Hepatocyte (in vitro differentiated cells): Measurements from ENCODE around the gene ZNF454.

Experiments used
- EZH2 ChIP-seq: fragments of 200-600 bp; sonication (generic); IDR thresholded peaks from 2 replicates; pipeline ENCODE4 v1.6.1; 2016; ENCODE audit warnings: antibody characterized with exemption, mild to moderate bottlenecking, borderline replicate concordance
- EZH2phosphoT487 ChIP-seq: fragments of 200-600 bp; sonication (generic); IDR thresholded peaks from one replicate; pipeline ENCODE4 v1.6.1; 2018; ENCODE audit warnings: antibody characterized with exemption, mild to moderate bottlenecking, low read depth, moderate library complexity; ENCODE audit not compliant: unreplicated experiment, severe bottlenecking
- TF ChIP-seq, protein P1 (sequence below): fragments of 200-600 bp; sonication (generic); IDR thresholded peaks from 2 replicates; pipeline ENCODE4 v1.5.1; 2016; ENCODE audit warnings: antibody characterized with exemption, mild to moderate bottlenecking; ENCODE audit not compliant: poor library complexity

- TF ChIP-seq, protein P1, sequence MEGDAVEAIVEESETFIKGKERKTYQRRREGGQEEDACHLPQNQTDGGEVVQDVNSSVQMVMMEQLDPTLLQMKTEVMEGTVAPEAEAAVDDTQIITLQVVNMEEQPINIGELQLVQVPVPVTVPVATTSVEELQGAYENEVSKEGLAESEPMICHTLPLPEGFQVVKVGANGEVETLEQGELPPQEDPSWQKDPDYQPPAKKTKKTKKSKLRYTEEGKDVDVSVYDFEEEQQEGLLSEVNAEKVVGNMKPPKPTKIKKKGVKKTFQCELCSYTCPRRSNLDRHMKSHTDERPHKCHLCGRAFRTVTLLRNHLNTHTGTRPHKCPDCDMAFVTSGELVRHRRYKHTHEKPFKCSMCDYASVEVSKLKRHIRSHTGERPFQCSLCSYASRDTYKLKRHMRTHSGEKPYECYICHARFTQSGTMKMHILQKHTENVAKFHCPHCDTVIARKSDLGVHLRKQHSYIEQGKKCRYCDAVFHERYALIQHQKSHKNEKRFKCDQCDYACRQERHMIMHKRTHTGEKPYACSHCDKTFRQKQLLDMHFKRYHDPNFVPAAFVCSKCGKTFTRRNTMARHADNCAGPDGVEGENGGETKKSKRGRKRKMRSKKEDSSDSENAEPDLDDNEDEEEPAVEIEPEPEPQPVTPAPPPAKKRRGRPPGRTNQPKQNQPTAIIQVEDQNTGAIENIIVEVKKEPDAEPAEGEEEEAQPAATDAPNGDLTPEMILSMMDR = no peak
- TF ChIP-seq EZH2phosphoT487 = no peak
- TF ChIP-seq EZH2 = no peak
Observed at GRCh38 chr5:178995341-178995690, 54.3 kb downstream of the ZNF454 start.
